Measurements from ENCODE around the gene NR2E1.

The NR2E1 gene

GRCh38 chr6:108171291-108171917, 5.6 kb downstream of the NR2E1 start:
- DNase-seq (ENCODE audit: low spot score) = no peak

GRCh38 chr6:108171918-108172516, 6.2 kb downstream of the NR2E1 start:
- DNase-seq (ENCODE audit: low spot score) = no peak

GRCh38 chr6:108174371-108175175, 8.8 kb downstream of the NR2E1 start:
- no peak for DNase-seq (ENCODE audit: low spot score)

GRCh38 chr6:108175176-108175591, 9.4 kb downstream of the NR2E1 start:
- no peak for DNase-seq (ENCODE audit: low spot score)

DNA sequence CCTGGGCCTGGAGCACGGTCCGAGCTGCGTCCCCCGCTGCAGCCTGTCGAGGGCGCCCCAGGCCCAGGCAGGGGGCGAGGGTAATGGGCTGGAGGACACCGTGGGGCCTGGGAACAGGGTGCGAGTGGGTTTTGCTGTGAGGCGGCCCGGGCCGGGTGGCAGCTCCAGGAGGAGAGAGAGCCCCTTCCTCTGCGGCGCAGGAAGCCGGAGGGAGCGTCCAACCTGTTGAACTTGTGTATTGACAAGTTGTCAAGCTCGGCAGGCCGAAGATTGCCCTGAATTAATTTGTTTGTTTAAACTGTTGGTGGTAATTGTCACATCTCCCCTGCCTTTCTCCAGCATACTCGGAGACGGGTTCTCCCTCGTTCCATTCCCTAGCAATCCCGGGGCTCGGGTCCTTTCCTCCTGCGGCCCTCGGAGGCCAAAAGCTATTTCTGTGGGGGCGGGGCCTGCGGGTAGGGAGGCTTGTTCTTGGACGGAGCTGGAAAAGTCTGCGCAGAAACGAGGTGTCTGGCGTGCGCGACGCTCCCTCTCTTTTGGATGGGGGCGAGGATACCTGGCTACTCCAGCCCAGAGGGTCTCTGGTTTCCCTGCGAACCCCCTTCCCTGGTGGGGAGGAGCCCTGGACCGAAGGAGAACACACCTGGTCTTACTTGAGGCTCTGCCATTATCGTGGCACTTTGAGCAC, 9.9 kb downstream of the NR2E1 start:
- DNase-seq (ENCODE audit: low spot score) = no peak

DNA sequence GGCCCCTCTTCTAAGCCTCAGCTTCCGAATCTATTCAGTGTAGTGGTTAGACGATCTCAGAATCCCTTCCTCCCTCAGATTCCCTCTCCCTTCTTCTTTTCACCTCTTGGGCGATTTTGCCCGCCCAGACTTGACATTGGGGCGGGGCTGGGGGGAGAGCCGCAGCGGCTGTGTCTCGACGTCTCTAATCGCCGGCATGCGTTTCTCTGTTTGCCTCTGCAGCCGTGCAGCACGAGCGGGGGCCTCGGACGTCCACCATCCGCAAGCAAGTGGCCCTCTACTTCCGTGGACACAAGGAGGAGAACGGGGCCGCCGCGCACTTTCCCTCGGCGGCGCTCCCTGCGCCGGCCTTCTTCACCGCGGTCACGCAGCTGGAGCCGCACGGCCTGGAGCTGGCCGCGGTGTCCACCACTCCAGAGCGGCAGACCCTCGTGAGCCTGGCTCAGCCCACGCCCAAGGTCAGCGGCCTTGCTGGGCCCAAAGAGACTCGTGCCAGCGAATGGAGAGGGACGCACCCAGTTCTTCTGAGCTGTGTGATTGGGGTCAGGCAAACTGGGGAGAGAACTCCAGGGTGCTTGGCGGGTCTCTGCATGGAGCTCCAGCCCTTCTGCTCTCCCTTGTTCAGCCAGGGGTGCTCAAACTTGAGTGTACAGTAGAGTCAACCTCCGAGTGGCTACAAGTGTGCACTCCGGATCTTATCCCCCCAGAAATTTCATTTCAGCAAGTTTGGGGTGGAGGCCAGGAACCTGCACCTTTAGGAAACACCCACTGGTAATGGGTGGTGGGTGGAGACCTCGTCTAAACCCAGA, 10.7 kb downstream of the NR2E1 start:
- no peak for DNase-seq (ENCODE audit: low spot score)

DNA sequence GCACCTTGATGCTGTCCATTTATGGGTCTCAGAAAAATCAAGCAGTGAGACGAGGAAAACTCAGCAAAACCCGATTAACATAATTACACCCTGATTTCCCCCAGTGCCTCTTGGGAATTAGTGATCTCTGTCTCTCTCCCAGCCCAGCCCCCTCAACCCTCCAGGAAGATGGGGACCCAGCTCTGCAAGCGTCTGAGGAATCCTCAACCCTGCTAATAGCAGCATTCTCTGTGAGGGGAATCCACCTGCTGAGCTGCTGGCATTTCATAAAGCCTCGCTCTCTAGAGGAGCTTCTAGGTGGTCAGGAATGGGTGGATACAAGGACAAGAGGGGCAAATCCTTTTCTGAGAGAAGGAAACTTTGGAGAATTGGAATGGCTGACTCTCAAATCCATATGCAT, 13.9 kb downstream of the NR2E1 start:
- DNase-seq (ENCODE audit: low spot score) = no peak

- DNase-seq (ENCODE audit: low spot score) = no peak
Observed at GRCh38 chr6:108180266-108180665, 14.4 kb downstream of the NR2E1 start.

DNA sequence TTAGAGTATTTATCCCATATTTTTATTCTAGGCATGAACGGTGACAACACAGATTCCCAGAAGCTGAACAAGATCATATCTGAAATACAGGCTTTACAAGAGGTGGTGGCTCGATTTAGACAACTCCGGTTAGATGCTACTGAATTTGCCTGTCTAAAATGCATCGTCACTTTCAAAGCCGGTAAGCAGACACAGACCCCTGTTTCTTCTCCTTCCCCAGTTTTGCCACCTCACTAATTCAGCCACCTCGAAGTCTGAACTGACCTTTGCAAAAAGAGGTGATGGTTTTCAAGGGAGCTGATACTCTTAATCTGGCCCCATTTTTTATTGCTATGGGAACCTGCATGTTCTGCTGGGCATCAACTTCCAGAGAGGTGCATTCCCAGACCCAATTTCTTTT, 15.0 kb downstream of the NR2E1 start:
- DNase-seq (ENCODE audit: low spot score) = no peak

- no peak for DNase-seq (ENCODE audit: low spot score)
Observed at GRCh38 chr6:108186226-108186625, 20.4 kb downstream of the NR2E1 start.

- DNase-seq (ENCODE audit: low spot score) = no peak
Observed at GRCh38 chr6:108187519-108187918, 21.7 kb downstream of the NR2E1 start.

GRCh38 chr6:108193131-108193530, 27.3 kb downstream of the NR2E1 start:
- no peak for DNase-seq (ENCODE audit: low spot score)

- no peak for DNase-seq (ENCODE audit: low spot score)
Observed at GRCh38 chr6:108193835-108194234, 28.0 kb downstream of the NR2E1 start.

GRCh38 chr6:108194503-108194902, 28.7 kb downstream of the NR2E1 start:
- no peak for DNase-seq (ENCODE audit: low spot score)

DNA sequence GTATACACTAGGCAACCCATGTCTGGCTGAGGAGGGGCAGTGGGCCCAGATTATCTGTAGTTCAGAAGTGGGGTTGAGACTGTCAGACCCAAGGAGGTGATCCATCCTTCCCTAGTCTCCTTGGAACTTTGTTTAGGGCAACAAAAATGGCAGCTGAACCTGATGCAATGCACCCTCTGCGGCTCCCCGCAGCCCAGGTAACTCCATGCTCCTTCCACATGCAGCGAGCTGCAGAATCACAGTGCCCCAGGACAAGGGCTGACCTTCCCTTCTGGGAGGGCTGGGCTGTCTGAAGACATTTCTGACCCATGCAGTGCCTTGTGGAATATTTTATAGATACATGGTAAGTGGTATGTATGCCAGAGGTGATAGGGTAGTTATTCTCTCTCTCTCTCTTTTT, 29.4 kb downstream of the NR2E1 start:
- DNase-seq (ENCODE audit: low spot score) = no peak

GRCh38 chr6:108198761-108199498, 33.1 kb downstream of the NR2E1 start:
- DNase-seq (ENCODE audit: low spot score) = no peak

GRCh38 chr6:108200186-108200585, 34.4 kb downstream of the NR2E1 start:
- no peak for DNase-seq (ENCODE audit: low spot score)

GRCh38 chr6:108200631-108201030, 34.8 kb downstream of the NR2E1 start:
- no peak for DNase-seq (ENCODE audit: low spot score)

- no peak for DNase-seq (ENCODE audit: low spot score)
Observed at GRCh38 chr6:108203189-108204112, 37.6 kb downstream of the NR2E1 start.

GRCh38 chr6:108207013-108207412, 41.2 kb downstream of the NR2E1 start:
- no peak for DNase-seq (ENCODE audit: low spot score)

All from CD4-positive, alpha-beta T cell treated with Interleukin-6 at 100 ng/mL for 8 hours (primary cell).